HepG2 (cell line): ENCODE results near the gene TTC23. TPM values are rescaled to one million over a fixed set of nuclear protein-coding genes. Genes with fewer than 3 reads are reported as not detected.

ENCODE experiments used
- FOXA3 ChIP-seq: IDR thresholded peaks from 2 replicates; pipeline ENCODE4 v1.6.1; 2016; ENCODE audit warnings: missing genetic modification reagents, missing compliant biosample characterization
- FOXK1 ChIP-seq: sonication (generic); formaldehyde crosslinking; IDR thresholded peaks from 2 replicates; pipeline ENCODE4 v1.4.0; 2020; ENCODE audit warnings: low read depth, missing genetic modification reagents, borderline replicate concordance
- HNRNPUL1 ChIP-seq: fragments of 200-400 bp; formaldehyde crosslinking; IDR thresholded peaks from 2 replicates; pipeline ENCODE4 v1.6.1; 2017; ENCODE audit warnings: low read depth, mild to moderate bottlenecking, low read length, moderate library complexity
- KDM5B ChIP-seq: sonication (generic); formaldehyde crosslinking; IDR thresholded peaks from 2 replicates; pipeline ENCODE4 v1.4.0; 2020; ENCODE audit warnings: missing genetic modification reagents, mild to moderate bottlenecking, borderline replicate concordance
- MIXL1 ChIP-seq: IDR thresholded peaks from 2 replicates; pipeline ENCODE4 v1.6.1; 2016
- REPIN1 ChIP-seq: sonication (generic); formaldehyde crosslinking; IDR thresholded peaks from 2 replicates; pipeline ENCODE4 v1.8.0; 2022; ENCODE audit warnings: missing genetic modification reagents, low read depth, mild to moderate bottlenecking, borderline replicate concordance
- SMC3 ChIP-seq: IDR thresholded peaks from 2 replicates; pipeline ENCODE4 v1.6.1; 2011; ENCODE audit warnings: low read length, improper control_type of control experiment
- STAG1 ChIP-seq: sonication (generic); formaldehyde crosslinking; IDR thresholded peaks from 2 replicates; pipeline ENCODE4 v1.4.0; 2020; ENCODE audit warnings: missing genetic modification reagents
- TP53 ChIP-seq: sonication (generic); formaldehyde crosslinking; conservative IDR thresholded peaks from 2 replicates; pipeline ENCODE4 v1.4.0; 2020; ENCODE audit warnings: missing genetic modification reagents
- XRCC5 ChIP-seq: fragments of 200-400 bp; formaldehyde crosslinking; optimal IDR thresholded peaks from 2 replicates; pipeline ENCODE3; 2017; ENCODE audit warnings: mild to moderate bottlenecking, low read length
- ZNF264 ChIP-seq: sonication (generic); formaldehyde crosslinking; IDR thresholded peaks from 2 replicates; pipeline ENCODE4 v1.4.0; 2020; ENCODE audit warnings: missing genetic modification reagents
- polyA plus RNA-seq, 8 experiments: library from polyadenylated mRNA; depleted of rRNA in 3 of 8; stranded (reverse) in 7 of 8; unstranded in 1 of 8; fragments of >200 nt; fragmentation: Illumina TruSeq in 4 of 8; extraction: Trizol in 4 of 8; gene quantifications; 2 replicates each; pipeline versions ENCODE4 v1.2.1 to v1.2.3, GENCODE V29; 2011 to 2016; ENCODE audit warnings: low read depth in 4 of 8, missing spikeins in 1 of 8, mixed read lengths in 1 of 8; ENCODE audit not compliant: insufficient read depth in 1 of 8
- total RNA-seq, 5 experiments: library from RNA; depleted of rRNA; stranded (reverse); fragments of >200 nt; fragmentation: Illumina TruSeq; extraction: Trizol; gene quantifications; 2 replicates each; pipeline ENCODE4 v1.2.3, GENCODE V29; 2016; ENCODE audit warnings: low read depth in 1 of 5
- TF ChIP-seq, protein P1 (sequence below): sonication (generic); formaldehyde crosslinking; IDR thresholded peaks from 2 replicates; pipeline ENCODE4 v1.4.0; 2020; ENCODE audit warnings: missing genetic modification reagents, borderline replicate concordance
- TF ChIP-seq, protein P2 (sequence below): sonication (generic); formaldehyde crosslinking; IDR thresholded peaks from 2 replicates; pipeline ENCODE4 v1.4.0; 2020; ENCODE audit warnings: missing genetic modification reagents
- TF ChIP-seq, protein P3 (sequence below): sonication (generic); formaldehyde crosslinking; IDR thresholded peaks from 2 replicates; pipeline ENCODE4 v1.4.0; 2020; ENCODE audit warnings: missing genetic modification reagents
- TF ChIP-seq, protein P4 (sequence below): sonication (generic); formaldehyde crosslinking; IDR thresholded peaks from 2 replicates; pipeline ENCODE4 v1.4.0; 2020; ENCODE audit warnings: mild to moderate bottlenecking, missing genetic modification reagents

The TTC23 gene
- total and polyA plus RNA-seq, 2 of the 13 experiments (the other 11 are each of a cell fraction or from before 2014, with no cell fraction given): 1.6 to 11.7 TPM

DNA sequence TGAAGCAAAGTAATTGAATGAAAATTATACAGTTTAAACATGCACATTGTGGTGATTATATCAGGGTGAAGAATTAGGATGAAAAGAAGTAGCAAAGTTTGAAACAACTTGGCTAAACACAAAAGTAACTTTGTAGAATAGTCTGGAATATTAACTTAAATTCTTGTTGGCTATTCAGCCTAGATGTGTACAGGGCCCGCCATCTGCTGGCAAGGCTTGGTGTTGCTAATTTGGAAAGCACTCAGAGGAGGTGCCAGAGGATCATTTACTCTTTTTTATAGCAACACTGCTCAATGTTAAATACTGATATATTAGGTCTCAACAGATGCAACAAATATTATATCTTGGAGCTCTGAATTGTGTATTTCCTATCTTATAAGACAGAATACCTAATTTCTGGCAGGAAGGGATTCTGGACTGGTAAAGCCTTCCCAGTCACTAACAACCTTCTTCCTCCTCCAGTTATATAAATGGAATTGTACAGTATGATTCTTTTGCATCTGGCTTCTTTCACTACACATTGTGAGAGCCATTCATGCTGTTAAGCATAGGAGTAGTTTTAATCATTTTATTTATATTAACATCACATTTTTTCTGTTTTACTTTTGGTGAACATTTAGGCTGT, 36.1 kb downstream of the TTC23 start (continued):
- TF ChIP-seq, protein P1, sequence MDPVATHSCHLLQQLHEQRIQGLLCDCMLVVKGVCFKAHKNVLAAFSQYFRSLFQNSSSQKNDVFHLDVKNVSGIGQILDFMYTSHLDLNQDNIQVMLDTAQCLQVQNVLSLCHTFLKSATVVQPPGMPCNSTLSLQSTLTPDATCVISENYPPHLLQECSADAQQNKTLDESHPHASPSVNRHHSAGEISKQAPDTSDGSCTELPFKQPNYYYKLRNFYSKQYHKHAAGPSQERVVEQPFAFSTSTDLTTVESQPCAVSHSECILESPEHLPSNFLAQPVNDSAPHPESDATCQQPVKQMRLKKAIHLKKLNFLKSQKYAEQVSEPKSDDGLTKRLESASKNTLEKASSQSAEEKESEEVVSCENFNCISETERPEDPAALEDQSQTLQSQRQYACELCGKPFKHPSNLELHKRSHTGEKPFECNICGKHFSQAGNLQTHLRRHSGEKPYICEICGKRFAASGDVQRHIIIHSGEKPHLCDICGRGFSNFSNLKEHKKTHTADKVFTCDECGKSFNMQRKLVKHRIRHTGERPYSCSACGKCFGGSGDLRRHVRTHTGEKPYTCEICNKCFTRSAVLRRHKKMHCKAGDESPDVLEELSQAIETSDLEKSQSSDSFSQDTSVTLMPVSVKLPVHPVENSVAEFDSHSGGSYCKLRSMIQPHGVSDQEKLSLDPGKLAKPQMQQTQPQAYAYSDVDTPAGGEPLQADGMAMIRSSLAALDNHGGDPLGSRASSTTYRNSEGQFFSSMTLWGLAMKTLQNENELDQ (CRISPR knock-in tag): no peak
- TF ChIP-seq KDM5B (CRISPR knock-in tag) (no peak), STAG1 (CRISPR knock-in tag) (peak; percentile 92), REPIN1 (CRISPR knock-in tag) (no peak), FOXK1 (CRISPR knock-in tag) (no peak), ZNF264 (no peak), FOXA3 (no peak), SMC3 (peak; percentile 96), TP53 (CRISPR knock-in tag) (no peak), HNRNPUL1 (no peak), MIXL1 (CRISPR knock-in tag) (peak; percentile 63; the same call in 1 of the 2 replicates), XRCC5 (no peak)
- TF ChIP-seq, protein P2, sequence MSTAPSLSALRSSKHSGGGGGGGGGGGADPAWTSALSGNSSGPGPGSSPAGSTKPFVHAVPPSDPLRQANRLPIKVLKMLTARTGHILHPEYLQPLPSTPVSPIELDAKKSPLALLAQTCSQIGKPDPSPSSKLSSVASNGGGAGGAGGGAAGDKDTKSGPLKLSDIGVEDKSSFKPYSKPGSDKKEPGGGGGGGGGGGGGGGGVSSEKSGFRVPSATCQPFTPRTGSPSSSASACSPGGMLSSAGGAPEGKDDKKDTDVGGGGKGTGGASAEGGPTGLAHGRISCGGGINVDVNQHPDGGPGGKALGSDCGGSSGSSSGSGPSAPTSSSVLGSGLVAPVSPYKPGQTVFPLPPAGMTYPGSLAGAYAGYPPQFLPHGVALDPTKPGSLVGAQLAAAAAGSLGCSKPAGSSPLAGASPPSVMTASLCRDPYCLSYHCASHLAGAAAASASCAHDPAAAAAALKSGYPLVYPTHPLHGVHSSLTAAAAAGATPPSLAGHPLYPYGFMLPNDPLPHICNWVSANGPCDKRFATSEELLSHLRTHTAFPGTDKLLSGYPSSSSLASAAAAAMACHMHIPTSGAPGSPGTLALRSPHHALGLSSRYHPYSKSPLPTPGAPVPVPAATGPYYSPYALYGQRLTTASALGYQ (CRISPR knock-in tag): no peak
- TF ChIP-seq, protein P3, sequence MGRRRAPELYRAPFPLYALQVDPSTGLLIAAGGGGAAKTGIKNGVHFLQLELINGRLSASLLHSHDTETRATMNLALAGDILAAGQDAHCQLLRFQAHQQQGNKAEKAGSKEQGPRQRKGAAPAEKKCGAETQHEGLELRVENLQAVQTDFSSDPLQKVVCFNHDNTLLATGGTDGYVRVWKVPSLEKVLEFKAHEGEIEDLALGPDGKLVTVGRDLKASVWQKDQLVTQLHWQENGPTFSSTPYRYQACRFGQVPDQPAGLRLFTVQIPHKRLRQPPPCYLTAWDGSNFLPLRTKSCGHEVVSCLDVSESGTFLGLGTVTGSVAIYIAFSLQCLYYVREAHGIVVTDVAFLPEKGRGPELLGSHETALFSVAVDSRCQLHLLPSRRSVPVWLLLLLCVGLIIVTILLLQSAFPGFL (CRISPR knock-in tag): no peak
- TF ChIP-seq, protein P4, sequence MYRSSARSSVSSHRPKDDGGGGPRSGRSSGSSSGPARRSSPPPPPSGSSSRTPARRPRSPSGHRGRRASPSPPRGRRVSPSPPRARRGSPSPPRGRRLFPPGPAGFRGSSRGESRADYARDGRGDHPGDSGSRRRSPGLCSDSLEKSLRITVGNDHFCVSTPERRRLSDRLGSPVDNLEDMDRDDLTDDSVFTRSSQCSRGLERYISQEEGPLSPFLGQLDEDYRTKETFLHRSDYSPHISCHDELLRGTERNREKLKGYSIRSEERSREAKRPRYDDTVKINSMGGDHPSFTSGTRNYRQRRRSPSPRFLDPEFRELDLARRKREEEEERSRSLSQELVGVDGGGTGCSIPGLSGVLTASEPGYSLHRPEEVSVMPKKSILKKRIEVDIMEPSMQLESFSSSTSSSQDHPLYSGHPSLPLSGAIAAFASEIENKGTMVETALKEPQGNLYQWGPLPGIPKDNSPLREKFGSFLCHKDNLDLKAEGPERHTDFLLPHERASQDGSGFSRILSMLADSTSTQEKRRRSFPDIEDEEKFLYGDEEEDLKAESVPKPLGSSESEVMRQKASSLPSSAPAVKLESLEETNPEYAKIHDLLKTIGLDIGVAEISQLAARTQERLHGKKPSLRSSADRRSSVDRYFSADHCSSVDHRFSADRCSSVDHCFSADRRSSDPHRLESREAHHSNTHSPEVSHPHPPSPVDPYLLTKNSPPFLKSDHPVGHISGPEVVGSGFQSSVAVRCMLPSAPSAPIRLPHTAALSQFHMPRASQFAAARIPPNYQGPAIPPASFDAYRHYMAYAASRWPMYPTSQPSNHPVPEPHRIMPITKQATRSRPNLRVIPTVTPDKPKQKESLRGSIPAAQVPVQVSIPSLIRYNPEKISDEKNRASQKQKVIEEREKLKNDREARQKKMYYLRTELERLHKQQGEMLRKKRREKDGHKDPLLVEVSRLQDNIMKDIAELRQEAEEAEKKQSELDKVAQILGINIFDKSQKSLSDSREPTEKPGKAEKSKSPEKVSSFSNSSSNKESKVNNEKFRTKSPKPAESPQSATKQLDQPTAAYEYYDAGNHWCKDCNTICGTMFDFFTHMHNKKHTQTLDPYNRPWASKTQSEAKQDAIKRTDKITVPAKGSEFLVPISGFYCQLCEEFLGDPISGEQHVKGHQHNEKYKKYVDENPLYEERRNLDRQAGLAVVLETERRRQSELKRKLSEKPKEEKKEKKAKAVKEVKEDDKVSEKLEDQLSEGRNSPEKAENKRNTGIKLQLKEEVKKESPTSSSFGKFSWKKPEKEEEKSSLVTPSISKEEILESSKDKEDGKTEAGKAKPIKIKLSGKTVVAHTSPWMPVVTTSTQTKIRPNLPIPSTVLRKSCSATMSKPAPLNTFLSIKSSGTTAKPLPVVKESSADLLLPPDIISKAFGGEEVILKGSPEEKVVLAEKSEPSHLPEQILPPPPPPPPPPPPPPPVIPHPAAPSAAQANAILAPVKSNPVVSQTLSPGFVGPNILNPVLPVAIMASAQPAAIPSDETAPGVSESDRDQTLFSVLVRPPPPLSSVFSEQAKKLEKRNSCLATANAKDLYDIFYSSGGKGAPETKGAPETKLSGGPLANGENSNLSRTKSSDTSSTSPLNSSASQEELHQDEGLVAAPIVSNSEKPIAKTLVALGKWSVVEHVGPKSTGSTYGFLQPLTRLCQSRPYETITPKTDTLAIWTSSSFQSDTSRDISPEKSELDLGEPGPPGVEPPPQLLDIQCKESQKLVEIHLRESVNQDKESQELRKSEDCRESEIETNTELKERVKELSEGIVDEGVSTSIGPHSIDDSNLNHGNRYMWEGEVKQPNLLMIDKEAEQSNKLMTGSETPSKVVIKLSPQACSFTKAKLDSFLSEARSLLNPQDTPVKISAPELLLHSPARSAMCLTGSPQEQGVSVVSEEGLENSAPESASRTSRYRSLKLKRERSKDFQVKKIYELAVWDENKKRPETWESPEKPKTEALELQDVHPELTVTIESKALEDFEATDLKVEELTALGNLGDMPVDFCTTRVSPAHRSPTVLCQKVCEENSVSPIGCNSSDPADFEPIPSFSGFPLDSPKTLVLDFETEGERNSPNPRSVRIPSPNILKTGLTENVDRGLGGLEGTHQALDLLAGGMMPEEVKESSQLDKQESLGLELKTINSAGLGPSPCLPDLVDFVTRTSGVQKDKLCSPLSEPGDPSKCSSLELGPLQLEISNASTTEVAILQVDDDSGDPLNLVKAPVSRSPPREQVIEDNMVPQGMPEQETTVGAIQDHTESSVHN (CRISPR knock-in tag): no peak
